Loucy (cell line): ENCODE results near the gene NHS.

Experiments used
- EZH2phosphoT487 ChIP-seq: fragments of 200-600 bp; IDR thresholded peaks from 2 replicates; pipeline ENCODE4 v1.6.1; 2018; ENCODE audit warnings: antibody characterized with exemption, mild to moderate bottlenecking, moderate library complexity, borderline replicate concordance
- TF ChIP-seq, protein P1 (sequence below): fragments of 200-600 bp; sonication (generic); conservative IDR thresholded peaks from 2 replicates; pipeline ENCODE4 v1.5.1; 2014; ENCODE audit warnings: mild to moderate bottlenecking, antibody characterized with exemption, low read length

DNA sequence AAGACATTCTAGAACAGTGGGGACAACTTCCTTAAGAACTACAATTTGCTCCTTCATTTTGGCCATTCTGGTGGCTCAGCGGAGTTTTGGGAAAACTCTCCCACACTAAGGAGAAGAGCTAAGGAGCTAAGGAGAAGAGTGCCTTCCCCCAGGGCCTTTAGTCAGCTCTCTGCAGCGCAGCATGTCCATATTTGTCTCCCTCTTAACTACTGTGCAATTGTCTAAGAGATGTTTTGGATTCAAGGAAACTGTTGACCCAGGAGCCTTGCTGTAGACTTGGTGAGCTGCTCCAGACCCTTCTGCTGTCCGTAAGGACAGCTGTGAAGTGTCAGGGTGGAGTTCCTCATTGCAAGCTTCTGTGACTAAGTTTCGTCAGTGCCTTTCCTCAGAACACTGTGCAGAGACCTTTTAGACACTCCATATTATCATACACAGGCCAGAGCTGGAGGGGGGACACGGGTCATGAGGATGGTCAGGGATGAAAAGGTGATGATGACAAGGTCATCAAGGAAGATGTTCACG is 179.0 kb downstream of the NHS start:
- no peak for TF ChIP-seq EZH2phosphoT487
- TF ChIP-seq, protein P1, sequence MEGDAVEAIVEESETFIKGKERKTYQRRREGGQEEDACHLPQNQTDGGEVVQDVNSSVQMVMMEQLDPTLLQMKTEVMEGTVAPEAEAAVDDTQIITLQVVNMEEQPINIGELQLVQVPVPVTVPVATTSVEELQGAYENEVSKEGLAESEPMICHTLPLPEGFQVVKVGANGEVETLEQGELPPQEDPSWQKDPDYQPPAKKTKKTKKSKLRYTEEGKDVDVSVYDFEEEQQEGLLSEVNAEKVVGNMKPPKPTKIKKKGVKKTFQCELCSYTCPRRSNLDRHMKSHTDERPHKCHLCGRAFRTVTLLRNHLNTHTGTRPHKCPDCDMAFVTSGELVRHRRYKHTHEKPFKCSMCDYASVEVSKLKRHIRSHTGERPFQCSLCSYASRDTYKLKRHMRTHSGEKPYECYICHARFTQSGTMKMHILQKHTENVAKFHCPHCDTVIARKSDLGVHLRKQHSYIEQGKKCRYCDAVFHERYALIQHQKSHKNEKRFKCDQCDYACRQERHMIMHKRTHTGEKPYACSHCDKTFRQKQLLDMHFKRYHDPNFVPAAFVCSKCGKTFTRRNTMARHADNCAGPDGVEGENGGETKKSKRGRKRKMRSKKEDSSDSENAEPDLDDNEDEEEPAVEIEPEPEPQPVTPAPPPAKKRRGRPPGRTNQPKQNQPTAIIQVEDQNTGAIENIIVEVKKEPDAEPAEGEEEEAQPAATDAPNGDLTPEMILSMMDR = no peak
